GM18508 (cell line): ENCODE data around the gene RIT2.

Source experiments
- ATAC-seq: cut with Tn5 transposase; IDR thresholded peaks from one replicate; pipeline ENCODE4 v1.9.1; 2021; ENCODE audit warnings: moderate number of reproducible peaks; ENCODE audit not compliant: insufficient read depth, unreplicated experiment

Gene RIT2

GRCh38 chr18:42719221-42719620 is 396.3 kb downstream of the RIT2 start:
- no peak for ATAC-seq

GRCh38 chr18:42712065-42712464 is 403.4 kb downstream of the RIT2 start:
- ATAC-seq: no peak

- no peak for ATAC-seq
These were observed 408.4 kb downstream of the RIT2 start for GRCh38 chr18:42707080-42707479.

- no peak for ATAC-seq
These were observed 408.9 kb downstream of the RIT2 start for GRCh38 chr18:42706618-42707017.

GRCh38 chr18:42706029-42706608 is 409.4 kb downstream of the RIT2 start:
- ATAC-seq: no peak
